ENCODE measurements around the gene CXXC1. TPM values are rescaled to one million over a fixed set of nuclear protein-coding genes. Genes with fewer than 3 reads are reported as not detected.
A peak's percentile ranks its signal among the peaks of the same experiment; 100 is the strongest.

The CXXC1 gene
- total RNA-seq, 6 donors from 2014 or later = 49.6 to 247 (median 85.4) TPM

DNA sequence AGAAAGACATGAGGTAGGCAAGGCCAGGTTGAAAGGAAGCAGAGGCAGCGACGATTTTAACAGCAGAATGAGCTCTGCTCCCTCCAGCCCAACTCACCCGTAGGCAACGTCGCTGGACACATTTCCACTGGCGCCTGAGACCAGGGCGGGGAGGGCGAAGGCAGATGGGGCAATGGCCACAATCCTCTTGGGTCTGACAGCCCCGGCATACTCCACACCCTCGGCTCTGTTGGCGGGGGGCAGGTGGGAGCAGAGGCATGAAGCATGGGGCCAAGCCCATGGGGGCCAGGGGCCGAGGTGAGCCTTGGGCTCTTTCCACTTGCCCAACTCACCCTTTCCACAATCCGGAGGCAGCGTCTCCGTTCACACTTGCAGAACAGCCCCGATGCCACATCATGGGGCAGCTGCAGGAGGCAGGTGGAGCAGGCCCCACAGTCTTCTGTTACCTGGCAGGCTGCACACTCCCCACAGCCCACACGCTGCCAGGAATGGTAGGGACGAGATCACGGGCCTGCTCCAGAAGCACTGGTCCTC lies 11.9 kb downstream of the CXXC1 start:
- peak in 1 of 2 donors; percentile 42 for DNase-seq
- no peaks in the 10 kb centered on the region for H3K27me3 ChIP-seq
- 91 to 96% methylated on average over 16 to 19 of the region's 19 CpGs for WGBS, 2 donors
- no peak for TF ChIP-seq POLR2A (IDR thresholded peaks at IDR 0.05)
- TF ChIP-seq EP300 (IDR thresholded peaks at IDR 0.05) = no peak
- TF ChIP-seq POLR2AphosphoS5 (IDR thresholded peaks at IDR 0.05) = no peak
- TF ChIP-seq CTCF (IDR thresholded peaks at IDR 0.05) = no peak
- H3K27ac ChIP-seq = no peak overlapping the region
- no peak overlapping the region for H3K4me3 ChIP-seq
- peak in 1 of 2 donors; percentile 13 for ATAC-seq (ENCODE audit: low FRiP score in 2 of 2)
- peaks cover 40 to 81% (median 66%) of the 10 kb centered on the region in 4 donors for H3K36me3 ChIP-seq
- H3K4me1 ChIP-seq = peaks cover 13 to 19% (median 17%) of the 10 kb centered on the region in 4 donors
- no peaks in the 10 kb centered on the region for H3K9me3 ChIP-seq

- Histone ChIP-seq H3K9me3 (no peaks in the 10 kb centered on the region), H3K36me3 (peaks cover 40 to 85% (median 68%) of the 10 kb centered on the region in 4 donors), H3K4me3 (no peak overlapping the region), H3K27me3 (no peaks in the 10 kb centered on the region), H3K4me1 (peaks cover 7 to 13% (median 11%) of the 10 kb centered on the region in 4 donors), H3K27ac (no peak overlapping the region)
- TF ChIP-seq POLR2AphosphoS5 (IDR thresholded peaks at IDR 0.05) = no peak
- ATAC-seq (ENCODE audit: low FRiP score in 2 of 2) (no peak), DNase-seq (peak in 1 of 2 donors; percentile 71)
- 97 to 98% methylated on average over 10 of the region's 10 CpGs for WGBS, 2 donors
These were observed 12.6 kb downstream of the CXXC1 start for GRCh38 chr18:50274941-50275340.

- ATAC-seq (ENCODE audit: low FRiP score in 2 of 2) = no peak
- no peaks in the 10 kb centered on the region for H3K9me3 ChIP-seq
- H3K4me1 ChIP-seq = peaks cover 0 to 4% (median 2%) of the 10 kb centered on the region in 4 donors
- no peak overlapping the region for H3K27ac ChIP-seq
- WGBS, 2 donors = 96 to 98% methylated on average over 5 to 17 of the region's 17 CpGs
- H3K4me3 ChIP-seq = no peak overlapping the region
- no peaks in the 10 kb centered on the region for H3K27me3 ChIP-seq
- no peak for TF ChIP-seq CTCF (IDR thresholded peaks at IDR 0.05)
- H3K36me3 ChIP-seq = peaks cover 40 to 89% (median 74%) of the 10 kb centered on the region in 4 donors
- peak in 1 of 2 donors; percentile 67 for DNase-seq
These were observed 13.4 kb downstream of the CXXC1 start for GRCh38 chr18:50274044-50274442.

- ATAC-seq (ENCODE audit: low FRiP score in 2 of 2) (no peak), DNase-seq (peak in 1 of 2 donors; percentile 39)
- TF ChIP-seq POLR2AphosphoS5 (IDR thresholded peaks at IDR 0.05) (no peak), POLR2A (IDR thresholded peaks at IDR 0.05) (no peak), EP300 (IDR thresholded peaks at IDR 0.05) (no peak), CTCF (IDR thresholded peaks at IDR 0.05) (no peak)
- Histone ChIP-seq H3K27me3 (no peaks in the 10 kb centered on the region), H3K4me1 (no peaks in the 10 kb centered on the region), H3K4me3 (no peak overlapping the region), H3K9me3 (no peaks in the 10 kb centered on the region), H3K36me3 (peaks cover 40 to 94% (median 74%) of the 10 kb centered on the region in 4 donors), H3K27ac (no peak overlapping the region)
- 95 to 97% methylated on average over 14 to 23 of the region's 23 CpGs for WGBS, 2 donors
These were observed 14.1 kb downstream of the CXXC1 start for GRCh38 chr18:50273203-50274043.

GRCh38 chr18:50272568-50272967 lies 14.9 kb downstream of the CXXC1 start:
- DNase-seq (no peak), ATAC-seq (ENCODE audit: low FRiP score in 2 of 2) (no peak)
- WGBS, 2 donors = 87 to 89% methylated on average over 5 of the region's 5 CpGs
- Histone ChIP-seq H3K4me1 (peaks cover 0 to 5% (median under 1%) of the 10 kb centered on the region in 4 donors), H3K4me3 (no peak overlapping the region), H3K27ac (no peak overlapping the region), H3K27me3 (no peaks in the 10 kb centered on the region), H3K9me3 (no peaks in the 10 kb centered on the region), H3K36me3 (peaks cover 40 to 87% (median 74%) of the 10 kb centered on the region in 4 donors)
- TF ChIP-seq EP300 (IDR thresholded peaks at IDR 0.05) (no peak), POLR2A (IDR thresholded peaks at IDR 0.05) (no peak), CTCF (IDR thresholded peaks at IDR 0.05) (no peak), POLR2AphosphoS5 (IDR thresholded peaks at IDR 0.05) (no peak)

Data from upper lobe of left lung (tissue), 6 donors.